ENCODE results near the gene RHNO1. TPM values are rescaled to one million over a fixed set of nuclear protein-coding genes. Genes with fewer than 3 reads are reported as not detected.

The RHNO1 gene
- total RNA-seq, 1 experiment from 2014 or later = 37.7 TPM

DNA sequence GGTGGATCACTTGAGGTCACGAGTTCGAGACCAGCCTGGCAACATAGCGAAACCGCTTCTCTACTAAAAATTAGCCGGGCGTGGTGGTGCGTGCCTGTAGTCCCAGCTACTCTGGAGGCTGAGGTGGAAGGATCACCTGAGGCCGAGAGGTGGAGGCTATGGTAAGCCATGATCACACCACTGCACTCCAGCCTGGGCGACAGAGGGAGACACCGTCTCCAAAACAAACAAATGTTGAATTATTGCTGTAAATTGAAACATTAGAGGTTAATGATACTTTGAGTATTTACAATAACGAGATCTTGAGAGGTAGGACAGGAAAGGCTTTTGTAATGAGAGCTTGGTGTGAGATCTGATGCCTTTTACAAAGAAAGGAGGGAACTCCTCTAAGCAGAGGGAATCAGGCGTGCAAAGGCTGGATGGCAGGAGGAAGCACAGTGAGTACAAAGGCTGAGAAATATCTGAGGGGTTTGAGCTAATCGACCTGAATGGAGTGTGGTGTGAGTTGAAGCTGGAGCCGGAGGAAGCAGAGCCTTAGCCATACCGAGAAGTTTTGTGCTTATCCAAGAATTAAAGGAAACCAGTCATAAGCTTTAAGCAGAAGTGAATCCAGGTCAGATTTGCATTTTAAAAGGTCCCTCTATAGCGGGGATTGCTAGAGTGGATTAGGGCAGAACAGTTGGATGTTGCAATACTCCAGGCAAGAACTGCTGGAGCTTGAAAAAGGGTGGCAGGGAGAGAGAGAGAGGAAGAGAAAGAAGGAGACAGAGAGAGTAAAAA is 1.1 kb downstream of the RHNO1 start:
- no peaks in the 10 kb centered on the region for H3K9me3 ChIP-seq (ENCODE audit: control insufficient read depth, insufficient read depth, low read depth, low read length)
- no peaks in the 10 kb centered on the region; the same call in none of the 2 replicates for H3K36me3 ChIP-seq (ENCODE audit: control insufficient read depth, insufficient read depth, low read length)
- peak overlapping the region; percentile 98 for H3K27ac ChIP-seq (ENCODE audit: low read length)
- POLR2A ChIA-PET = no interaction called here
- intact Hi-C loops (cut with micrococcal nuclease; ENCODE audit: unreplicated experiment) = no loop called here
- peaks cover 7% of the 10 kb centered on the region for H3K4me1 ChIP-seq (ENCODE audit: control insufficient read depth, insufficient read depth, low read length)
- BruUV-seq (replicated peaks) = no TSS peak
- in situ Hi-C loops (cut with HindIII; ENCODE audit: low pct_unique_long_range_greater_than_20kb, low sequenced_read_pairs) = no loop called here
- H3K4me3 ChIP-seq (ENCODE audit: low read depth in 2 of 2, low read length in 2 of 2) = peak overlapping the region; percentile 83 to 95
- CTCF ChIA-PET = no interaction called here
- ATAC-seq (no peak), DNase-seq (ENCODE audit: low read depth, low spot score) (no peak)
- no peaks in the 10 kb centered on the region for H3K27me3 ChIP-seq (ENCODE audit: control insufficient read depth, insufficient read depth, low read length)
- TF ChIP-seq, protein P1, sequence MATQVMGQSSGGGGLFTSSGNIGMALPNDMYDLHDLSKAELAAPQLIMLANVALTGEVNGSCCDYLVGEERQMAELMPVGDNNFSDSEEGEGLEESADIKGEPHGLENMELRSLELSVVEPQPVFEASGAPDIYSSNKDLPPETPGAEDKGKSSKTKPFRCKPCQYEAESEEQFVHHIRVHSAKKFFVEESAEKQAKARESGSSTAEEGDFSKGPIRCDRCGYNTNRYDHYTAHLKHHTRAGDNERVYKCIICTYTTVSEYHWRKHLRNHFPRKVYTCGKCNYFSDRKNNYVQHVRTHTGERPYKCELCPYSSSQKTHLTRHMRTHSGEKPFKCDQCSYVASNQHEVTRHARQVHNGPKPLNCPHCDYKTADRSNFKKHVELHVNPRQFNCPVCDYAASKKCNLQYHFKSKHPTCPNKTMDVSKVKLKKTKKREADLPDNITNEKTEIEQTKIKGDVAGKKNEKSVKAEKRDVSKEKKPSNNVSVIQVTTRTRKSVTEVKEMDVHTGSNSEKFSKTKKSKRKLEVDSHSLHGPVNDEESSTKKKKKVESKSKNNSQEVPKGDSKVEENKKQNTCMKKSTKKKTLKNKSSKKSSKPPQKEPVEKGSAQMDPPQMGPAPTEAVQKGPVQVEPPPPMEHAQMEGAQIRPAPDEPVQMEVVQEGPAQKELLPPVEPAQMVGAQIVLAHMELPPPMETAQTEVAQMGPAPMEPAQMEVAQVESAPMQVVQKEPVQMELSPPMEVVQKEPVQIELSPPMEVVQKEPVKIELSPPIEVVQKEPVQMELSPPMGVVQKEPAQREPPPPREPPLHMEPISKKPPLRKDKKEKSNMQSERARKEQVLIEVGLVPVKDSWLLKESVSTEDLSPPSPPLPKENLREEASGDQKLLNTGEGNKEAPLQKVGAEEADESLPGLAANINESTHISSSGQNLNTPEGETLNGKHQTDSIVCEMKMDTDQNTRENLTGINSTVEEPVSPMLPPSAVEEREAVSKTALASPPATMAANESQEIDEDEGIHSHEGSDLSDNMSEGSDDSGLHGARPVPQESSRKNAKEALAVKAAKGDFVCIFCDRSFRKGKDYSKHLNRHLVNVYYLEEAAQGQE (IDR thresholded peaks at IDR 0.05; ENCODE audit: insufficient read depth in 1 of 2, low read depth in 2 of 2, low read length in 1 of 2) = no peak
- TF ChIP-seq POLR2AphosphoS5 (IDR thresholded peaks at IDR 0.05; ENCODE audit: low read depth, low read length) = no peak
- TF ChIP-seq TCF7L2 (IDR thresholded peaks at IDR 0.05; ENCODE audit: low read depth, low read length) = no peak
- no peak for TF ChIP-seq SIN3A (IDR thresholded peaks at IDR 0.05; ENCODE audit: borderline replicate concordance, insufficient read depth, low read depth, low read length)
- TF ChIP-seq, protein P2, sequence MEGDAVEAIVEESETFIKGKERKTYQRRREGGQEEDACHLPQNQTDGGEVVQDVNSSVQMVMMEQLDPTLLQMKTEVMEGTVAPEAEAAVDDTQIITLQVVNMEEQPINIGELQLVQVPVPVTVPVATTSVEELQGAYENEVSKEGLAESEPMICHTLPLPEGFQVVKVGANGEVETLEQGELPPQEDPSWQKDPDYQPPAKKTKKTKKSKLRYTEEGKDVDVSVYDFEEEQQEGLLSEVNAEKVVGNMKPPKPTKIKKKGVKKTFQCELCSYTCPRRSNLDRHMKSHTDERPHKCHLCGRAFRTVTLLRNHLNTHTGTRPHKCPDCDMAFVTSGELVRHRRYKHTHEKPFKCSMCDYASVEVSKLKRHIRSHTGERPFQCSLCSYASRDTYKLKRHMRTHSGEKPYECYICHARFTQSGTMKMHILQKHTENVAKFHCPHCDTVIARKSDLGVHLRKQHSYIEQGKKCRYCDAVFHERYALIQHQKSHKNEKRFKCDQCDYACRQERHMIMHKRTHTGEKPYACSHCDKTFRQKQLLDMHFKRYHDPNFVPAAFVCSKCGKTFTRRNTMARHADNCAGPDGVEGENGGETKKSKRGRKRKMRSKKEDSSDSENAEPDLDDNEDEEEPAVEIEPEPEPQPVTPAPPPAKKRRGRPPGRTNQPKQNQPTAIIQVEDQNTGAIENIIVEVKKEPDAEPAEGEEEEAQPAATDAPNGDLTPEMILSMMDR (IDR thresholded peaks at IDR 0.05) = no peak

DNA sequence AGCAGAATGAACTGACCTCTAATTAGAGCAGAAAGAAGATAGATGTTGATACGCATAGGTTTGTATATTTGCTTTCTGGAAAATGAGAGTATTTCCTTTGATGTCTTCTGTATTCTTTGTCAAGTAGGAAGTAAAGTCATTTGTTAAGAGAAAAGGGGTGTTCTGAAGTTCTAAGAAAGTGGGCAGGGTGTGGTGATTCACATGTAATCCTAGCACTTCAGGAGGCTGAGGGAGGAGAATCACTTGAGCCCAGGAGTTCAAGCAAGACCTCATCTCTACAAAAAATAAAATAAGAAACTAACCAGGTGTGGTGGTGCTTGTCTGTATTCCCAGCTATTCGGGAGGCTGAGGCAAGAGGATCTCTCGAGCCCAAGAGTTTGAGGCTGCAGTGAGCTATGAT is 2.8 kb downstream of the RHNO1 start:
- CTCF ChIA-PET = no interaction called here
- Histone ChIP-seq H3K36me3 (ENCODE audit: control insufficient read depth, insufficient read depth, low read length) (no peaks in the 10 kb centered on the region; the same call in 1 of the 2 replicates), H3K4me3 (ENCODE audit: low read depth in 2 of 2, low read length in 2 of 2) (no peak overlapping the region), H3K9me3 (ENCODE audit: control insufficient read depth, insufficient read depth, low read depth, low read length) (no peaks in the 10 kb centered on the region), H3K27ac (ENCODE audit: low read length) (no peak overlapping the region), H3K27me3 (ENCODE audit: control insufficient read depth, insufficient read depth, low read length) (no peaks in the 10 kb centered on the region), H3K4me1 (ENCODE audit: control insufficient read depth, insufficient read depth, low read length) (peaks cover 7% of the 10 kb centered on the region)
- TF ChIP-seq POLR2AphosphoS5 (IDR thresholded peaks at IDR 0.05; ENCODE audit: low read depth, low read length) (no peak), TCF7L2 (IDR thresholded peaks at IDR 0.05; ENCODE audit: low read depth, low read length) (no peak), SIN3A (IDR thresholded peaks at IDR 0.05; ENCODE audit: borderline replicate concordance, insufficient read depth, low read depth, low read length) (no peak)
- TF ChIP-seq, protein P2 (IDR thresholded peaks at IDR 0.05) = no peak
- TF ChIP-seq, protein P1 (IDR thresholded peaks at IDR 0.05; ENCODE audit: insufficient read depth in 1 of 2, low read depth in 2 of 2, low read length in 1 of 2) = no peak
- ATAC-seq (no peak), DNase-seq (ENCODE audit: low read depth, low spot score) (no peak)
- in situ Hi-C loops (cut with HindIII; ENCODE audit: low pct_unique_long_range_greater_than_20kb, low sequenced_read_pairs) (no loop called here), intact Hi-C loops (cut with micrococcal nuclease; ENCODE audit: unreplicated experiment) (no loop called here)
- BruUV-seq (replicated peaks) = no TSS peak
- POLR2A ChIA-PET = no interaction called here

Measured in Panc1 (cell line).